Measurements from ENCODE around the gene PTPRO. TPM values are rescaled to one million over a fixed set of nuclear protein-coding genes. Genes with fewer than 3 reads are reported as not detected.

Gene PTPRO
- total RNA-seq, 1 donor from 2014 or later: 4.3 TPM

GRCh38 chr12:15372352-15372751 is 50.0 kb downstream of the PTPRO start:
- Mint-ChIP-seq H3K36me3 (peaks cover 8% of the 10 kb centered on the region), H3K4me1 (peaks cover 6% of the 10 kb centered on the region), H3K27ac (no peak overlapping the region), H3K27me3 (ENCODE audit: low read depth) (peaks cover 1% of the 10 kb centered on the region), H3K4me3 (no peak overlapping the region), H3K9me3 (peaks cover 23% of the 10 kb centered on the region)
- TF ChIP-seq CTCF (IDR thresholded peaks at IDR 0.05; ENCODE audit: unreplicated experiment): no peak
- DNase-seq (ENCODE audit: low spot score in 2 of 2, unreplicated experiment in 2 of 2): no peak

- no peaks in the 10 kb centered on the region for H3K9me3 Mint-ChIP-seq
- no peak overlapping the region for H3K27ac Mint-ChIP-seq
Observed at GRCh38 chr12:15387772-15388171, 65.5 kb downstream of the PTPRO start.

GRCh38 chr12:15389561-15389960 is 67.3 kb downstream of the PTPRO start:
- Mint-ChIP-seq H3K27me3 (ENCODE audit: low read depth) (peaks cover 3% of the 10 kb centered on the region), H3K36me3 (no peaks in the 10 kb centered on the region), H3K4me1 (no peaks in the 10 kb centered on the region), H3K27ac (no peak overlapping the region), H3K9me3 (no peaks in the 10 kb centered on the region), H3K4me3 (no peak overlapping the region)
- no peak for DNase-seq (ENCODE audit: low spot score in 2 of 2, unreplicated experiment in 2 of 2)
- TF ChIP-seq CTCF (IDR thresholded peaks at IDR 0.05; ENCODE audit: unreplicated experiment): no peak

More at GRCh38 chr12:15387772-15388171, 65.5 kb downstream of the PTPRO start:
- TF ChIP-seq CTCF (IDR thresholded peaks at IDR 0.05; ENCODE audit: unreplicated experiment): no peak
- no peak overlapping the region for H3K4me3 Mint-ChIP-seq
- H3K4me1 Mint-ChIP-seq: no peaks in the 10 kb centered on the region
- H3K27me3 Mint-ChIP-seq (ENCODE audit: low read depth): peaks cover 3% of the 10 kb centered on the region
- DNase-seq (ENCODE audit: low spot score in 2 of 2, unreplicated experiment in 2 of 2): no peak
- H3K36me3 Mint-ChIP-seq: no peaks in the 10 kb centered on the region

- TF ChIP-seq CTCF (IDR thresholded peaks at IDR 0.05; ENCODE audit: unreplicated experiment): no peak
- H3K27me3 Mint-ChIP-seq (ENCODE audit: low read depth): peaks cover 2% of the 10 kb centered on the region
- DNase-seq (ENCODE audit: low spot score in 2 of 2, unreplicated experiment in 2 of 2): no peak
- no peaks in the 10 kb centered on the region for H3K9me3 Mint-ChIP-seq
- no peaks in the 10 kb centered on the region for H3K36me3 Mint-ChIP-seq
- no peak overlapping the region for H3K4me3 Mint-ChIP-seq
- H3K4me1 Mint-ChIP-seq: no peaks in the 10 kb centered on the region
- no peak overlapping the region for H3K27ac Mint-ChIP-seq
Observed at GRCh38 chr12:15393037-15393436, 70.7 kb downstream of the PTPRO start.

GRCh38 chr12:15393995-15394394 is 71.7 kb downstream of the PTPRO start:
- Mint-ChIP-seq H3K27me3 (ENCODE audit: low read depth) (peaks cover 2% of the 10 kb centered on the region), H3K9me3 (no peaks in the 10 kb centered on the region)

More at GRCh38 chr12:15393995-15394394, 71.7 kb downstream of the PTPRO start:
- no peak overlapping the region for H3K27ac Mint-ChIP-seq
- H3K4me3 Mint-ChIP-seq: no peak overlapping the region
- no peaks in the 10 kb centered on the region for H3K4me1 Mint-ChIP-seq
- no peaks in the 10 kb centered on the region for H3K36me3 Mint-ChIP-seq
- no peak for DNase-seq (ENCODE audit: low spot score in 2 of 2, unreplicated experiment in 2 of 2)
- no peak for TF ChIP-seq CTCF (IDR thresholded peaks at IDR 0.05; ENCODE audit: unreplicated experiment)
